Coronary artery (tissue), 2 donors: ENCODE measurements around the gene C10orf95.

Source experiments
- DNase-seq: peaks from one replicate; pipeline ENCODE4 v3.0.0-alpha.2; 2017; ENCODE audit warnings: low spot score
- H3K27ac ChIP-seq, 2 donors: fragments of 200-600 bp; sonication (generic); one replicate each; pipeline ENCODE4 v1.5.1; 2016 to 2019
- H3K4me3 ChIP-seq: fragments of 200-600 bp; sonication (generic); 2 replicates; pipeline ENCODE4 v1.5.1; 2016; ENCODE audit warnings: mild to moderate bottlenecking, moderate library complexity
- CTCF ChIP-seq: fragments of 200-600 bp; sonication (generic); IDR thresholded peaks from one replicate; pipeline ENCODE4 v1.5.1; 2019; ENCODE audit warnings: antibody characterized with exemption

Gene C10orf95

GRCh38 chr10:102491136-102491535 is 39.8 kb upstream of the C10orf95 start:
- Histone ChIP-seq H3K4me3 (no peak overlapping the region), H3K27ac (no peak overlapping the region)
- TF ChIP-seq CTCF = no peak
- DNase-seq = no peak

GRCh38 chr10:102485093-102485784 is 33.9 kb upstream of the C10orf95 start:
- Histone ChIP-seq H3K4me3 (no peak overlapping the region), H3K27ac (no peak overlapping the region)
- no peak for TF ChIP-seq CTCF
- DNase-seq = no peak

- no peak overlapping the region for H3K27ac ChIP-seq
- no peak for DNase-seq
- no peak overlapping the region for H3K4me3 ChIP-seq
- TF ChIP-seq CTCF = no peak
Measured at GRCh38 chr10:102484021-102484420, 32.7 kb upstream of the C10orf95 start.

GRCh38 chr10:102480396-102480795 is 29.1 kb upstream of the C10orf95 start:
- no peak for DNase-seq
- no peak overlapping the region for H3K27ac ChIP-seq
- no peak for TF ChIP-seq CTCF
- H3K4me3 ChIP-seq = no peak overlapping the region

GRCh38 chr10:102479651-102480050 is 28.3 kb upstream of the C10orf95 start:
- DNase-seq = no peak
- no peak overlapping the region for H3K27ac ChIP-seq
- H3K4me3 ChIP-seq = no peak overlapping the region
- no peak for TF ChIP-seq CTCF

GRCh38 chr10:102476466-102477141 is 25.3 kb upstream of the C10orf95 start:
- Histone ChIP-seq H3K4me3 (no peak overlapping the region), H3K27ac (no peak overlapping the region)
- no peak for TF ChIP-seq CTCF
- DNase-seq = no peak
